ENCODE results near the gene SHLD1.
A peak's percentile ranks its signal among the peaks of the same experiment; 100 is the strongest.

SHLD1 gene

GRCh38 chr20:5829241-5829809, 79.1 kb downstream of the SHLD1 start:
- no peaks in the 10 kb centered on the region for H3K27me3 ChIP-seq (ENCODE audit: insufficient read depth, low read depth, severe bottlenecking)
- H3K36me3 ChIP-seq = no peaks in the 10 kb centered on the region
- no peaks in the 10 kb centered on the region for H3K9me3 ChIP-seq (ENCODE audit: severe bottlenecking)
- TF ChIP-seq CTCF (IDR thresholded peaks at IDR 0.05; ENCODE audit: low read depth, low read length) = no peak
- no peak for DNase-seq
- no peak overlapping the region for H3K4me3 ChIP-seq (ENCODE audit: low read depth, low read length)
- peak overlapping the region; percentile 79 for H3K27ac ChIP-seq

GRCh38 chr20:5831539-5832237, 81.5 kb downstream of the SHLD1 start:
- Histone ChIP-seq H3K27ac (peak overlapping the region; percentile 35; the same call in 1 of the 2 replicates), H3K9me3 (ENCODE audit: severe bottlenecking) (no peaks in the 10 kb centered on the region), H3K27me3 (ENCODE audit: insufficient read depth, low read depth, severe bottlenecking) (no peaks in the 10 kb centered on the region), H3K36me3 (no peaks in the 10 kb centered on the region), H3K4me3 (ENCODE audit: low read depth, low read length) (no peak overlapping the region)
- no peak for TF ChIP-seq CTCF (IDR thresholded peaks at IDR 0.05; ENCODE audit: low read depth, low read length)
- no peak for DNase-seq

- DNase-seq = no peak
- Histone ChIP-seq H3K27ac (no peak overlapping the region), H3K4me3 (ENCODE audit: low read depth, low read length) (no peak overlapping the region), H3K9me3 (ENCODE audit: severe bottlenecking) (no peaks in the 10 kb centered on the region), H3K27me3 (ENCODE audit: insufficient read depth, low read depth, severe bottlenecking) (no peaks in the 10 kb centered on the region), H3K36me3 (no peaks in the 10 kb centered on the region)
- no peak for TF ChIP-seq CTCF (IDR thresholded peaks at IDR 0.05; ENCODE audit: low read depth, low read length)
These were observed 83.2 kb downstream of the SHLD1 start for GRCh38 chr20:5833309-5833941.

GRCh38 chr20:5834436-5835005, 84.3 kb downstream of the SHLD1 start:
- no peak for TF ChIP-seq CTCF (IDR thresholded peaks at IDR 0.05; ENCODE audit: low read depth, low read length)
- Histone ChIP-seq H3K4me3 (ENCODE audit: low read depth, low read length) (no peak overlapping the region), H3K27me3 (ENCODE audit: insufficient read depth, low read depth, severe bottlenecking) (no peaks in the 10 kb centered on the region), H3K9me3 (ENCODE audit: severe bottlenecking) (no peaks in the 10 kb centered on the region), H3K27ac (peak overlapping the region; percentile 57), H3K36me3 (no peaks in the 10 kb centered on the region)
- no peak for DNase-seq

GRCh38 chr20:5835321-5835821, 85.2 kb downstream of the SHLD1 start:
- peak; percentile 31 for DNase-seq
- H3K9me3 ChIP-seq (ENCODE audit: severe bottlenecking) = no peaks in the 10 kb centered on the region
- peak overlapping the region; percentile 57 for H3K27ac ChIP-seq
- no peak overlapping the region for H3K4me3 ChIP-seq (ENCODE audit: low read depth, low read length)
- H3K27me3 ChIP-seq (ENCODE audit: insufficient read depth, low read depth, severe bottlenecking) = no peaks in the 10 kb centered on the region
- TF ChIP-seq CTCF (IDR thresholded peaks at IDR 0.05; ENCODE audit: low read depth, low read length) = no peak
- H3K36me3 ChIP-seq = no peaks in the 10 kb centered on the region

All from WERI-Rb-1 (cell line).